GM21447 (cell line): ENCODE measurements around the gene STAP2.

Source experiments
- ATAC-seq: cut with Tn5 transposase; IDR thresholded peaks from one replicate; pipeline ENCODE4 v1.9.1; 2021; ENCODE audit not compliant: unreplicated experiment

STAP2 gene

DNA sequence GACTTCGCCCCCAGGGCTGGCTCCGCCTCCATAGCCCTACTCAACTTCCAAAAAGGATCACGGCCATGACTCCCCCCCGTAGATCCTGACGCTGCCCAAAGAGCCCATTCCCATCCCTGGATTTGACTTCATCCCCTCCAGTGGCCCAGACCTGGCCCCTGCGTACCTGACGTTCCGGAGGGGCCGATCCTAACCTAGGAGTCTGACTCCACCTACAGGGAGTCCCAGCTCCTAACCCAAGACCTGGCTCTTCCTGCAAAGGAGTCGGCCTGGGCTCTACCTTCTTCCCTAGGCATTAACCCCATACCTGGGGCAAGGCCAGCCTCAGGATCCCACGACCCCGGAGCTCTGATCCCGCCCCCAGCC lies 10.8 kb downstream of the STAP2 start:
- peak; percentile 10 for ATAC-seq

DNA sequence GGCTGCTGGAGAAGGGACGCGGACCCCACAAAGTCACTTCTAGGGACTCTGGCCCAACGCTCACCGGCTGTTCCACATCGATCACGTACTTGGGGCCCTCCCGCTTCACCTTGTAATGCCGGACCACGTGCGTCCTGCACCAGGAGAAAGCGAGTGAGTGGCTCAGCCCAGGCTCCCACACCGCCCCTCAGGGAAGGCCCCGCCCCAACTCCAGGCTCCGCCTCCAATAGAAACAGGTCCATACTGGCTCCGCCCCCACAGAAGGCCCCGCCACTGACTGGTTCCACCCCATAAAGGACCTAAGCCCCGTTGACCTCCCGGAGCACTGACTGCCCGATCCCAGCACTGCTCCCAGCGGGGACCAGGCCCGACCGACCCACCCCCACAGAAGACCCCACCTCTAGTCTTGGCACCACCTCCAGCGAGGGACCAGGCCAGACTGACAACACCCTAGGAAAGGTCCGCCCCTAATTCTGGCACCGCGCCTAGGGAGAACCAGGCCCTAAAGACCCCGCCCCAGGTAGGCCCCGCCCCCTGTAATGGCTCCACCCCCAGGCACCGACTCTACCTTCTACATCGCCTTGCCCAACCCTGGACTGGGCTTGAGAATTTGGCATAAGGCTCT lies 11.3 kb downstream of the STAP2 start:
- ATAC-seq, result no peak

DNA sequence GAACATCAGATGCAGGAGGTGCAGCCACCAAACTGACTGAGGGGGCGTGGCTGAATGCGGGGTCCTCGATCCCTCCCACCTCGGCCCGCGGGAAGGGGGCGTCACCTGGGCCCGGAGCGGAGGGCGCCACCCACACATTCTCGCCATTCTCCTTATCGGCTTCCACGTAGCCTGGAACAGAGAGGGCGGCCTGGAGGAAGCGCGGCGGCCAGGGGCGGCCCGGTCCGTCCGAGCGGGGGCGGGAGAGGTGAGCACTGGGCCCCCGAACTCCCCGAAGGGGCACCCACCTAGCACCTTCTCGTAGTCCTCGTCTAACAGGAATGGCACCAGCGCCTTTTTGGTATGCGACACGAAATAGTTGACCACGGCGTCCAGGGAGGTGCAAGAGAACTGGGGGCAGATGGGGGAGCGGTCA lies 11.8 kb downstream of the STAP2 start:
- ATAC-seq, result no peak

DNA sequence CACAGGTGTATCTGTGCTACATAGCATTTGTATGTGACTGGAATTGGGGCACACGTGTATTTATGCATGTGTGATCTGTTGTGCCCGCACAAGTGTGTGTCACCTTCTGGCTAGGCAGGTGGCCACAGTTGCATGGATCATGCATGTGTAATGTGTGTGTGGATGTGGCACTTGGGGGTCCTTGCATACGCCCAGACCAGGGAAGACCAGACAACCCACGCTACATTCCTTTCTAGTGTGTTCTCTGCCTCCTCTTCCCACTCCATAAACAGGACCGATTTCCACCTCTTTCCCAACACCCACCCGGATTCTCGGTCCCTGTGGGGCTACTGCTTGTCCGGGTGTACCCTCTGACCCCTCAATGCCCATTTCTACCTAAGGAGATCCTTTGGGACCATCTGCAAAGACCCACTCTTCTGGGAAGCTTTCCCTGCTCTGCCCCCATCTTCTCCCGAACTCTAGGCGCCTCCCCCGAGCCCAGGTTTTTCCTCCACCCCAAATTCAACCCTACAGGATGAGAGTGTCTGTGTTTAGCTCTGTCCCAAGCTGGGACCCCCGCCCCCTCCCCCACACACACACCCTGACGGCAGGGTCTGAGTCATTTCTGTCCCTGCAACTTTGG lies 12.3 kb downstream of the STAP2 start:
- ATAC-seq, result no peak

DNA sequence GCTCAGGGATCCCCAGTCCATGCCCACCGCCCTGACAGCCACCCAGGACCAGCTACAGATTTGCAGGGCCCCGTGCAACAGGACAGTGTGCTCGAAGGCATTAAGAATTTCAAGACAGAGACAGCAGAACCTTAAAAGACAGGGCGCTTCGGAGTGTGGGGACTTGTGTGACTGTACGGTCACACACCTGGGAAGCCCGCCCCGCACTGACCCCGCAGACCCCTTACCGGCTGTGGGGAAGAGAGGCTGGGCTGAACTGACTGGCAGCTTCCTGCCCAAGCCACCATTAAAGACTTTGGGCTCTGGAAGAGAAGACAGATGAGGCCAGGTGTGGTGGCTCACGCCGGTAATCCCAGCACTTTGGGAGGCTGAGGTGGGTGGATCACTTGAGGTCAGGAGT lies 14.4 kb downstream of the STAP2 start:
- no peak for ATAC-seq

DNA sequence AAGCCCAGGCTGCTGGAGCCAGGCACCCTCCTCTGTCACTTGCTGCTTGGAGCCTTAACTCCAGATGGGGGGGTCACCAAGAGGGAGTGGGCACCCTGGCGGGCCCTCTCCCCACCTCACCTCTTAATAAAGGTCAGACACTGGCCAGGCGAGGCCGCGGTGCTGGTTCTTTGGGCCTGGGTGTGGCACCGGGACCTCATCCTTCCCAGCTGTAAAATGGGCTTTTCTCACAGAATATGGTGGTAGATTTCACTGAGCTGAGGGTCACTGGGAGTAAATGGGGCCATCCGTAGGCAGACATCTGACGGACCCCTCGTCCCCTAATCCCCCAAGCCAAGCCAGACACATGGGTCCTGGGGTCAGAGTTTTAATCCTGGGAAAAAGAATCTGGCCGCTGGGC lies 14.9 kb downstream of the STAP2 start:
- ATAC-seq, result no peak

DNA sequence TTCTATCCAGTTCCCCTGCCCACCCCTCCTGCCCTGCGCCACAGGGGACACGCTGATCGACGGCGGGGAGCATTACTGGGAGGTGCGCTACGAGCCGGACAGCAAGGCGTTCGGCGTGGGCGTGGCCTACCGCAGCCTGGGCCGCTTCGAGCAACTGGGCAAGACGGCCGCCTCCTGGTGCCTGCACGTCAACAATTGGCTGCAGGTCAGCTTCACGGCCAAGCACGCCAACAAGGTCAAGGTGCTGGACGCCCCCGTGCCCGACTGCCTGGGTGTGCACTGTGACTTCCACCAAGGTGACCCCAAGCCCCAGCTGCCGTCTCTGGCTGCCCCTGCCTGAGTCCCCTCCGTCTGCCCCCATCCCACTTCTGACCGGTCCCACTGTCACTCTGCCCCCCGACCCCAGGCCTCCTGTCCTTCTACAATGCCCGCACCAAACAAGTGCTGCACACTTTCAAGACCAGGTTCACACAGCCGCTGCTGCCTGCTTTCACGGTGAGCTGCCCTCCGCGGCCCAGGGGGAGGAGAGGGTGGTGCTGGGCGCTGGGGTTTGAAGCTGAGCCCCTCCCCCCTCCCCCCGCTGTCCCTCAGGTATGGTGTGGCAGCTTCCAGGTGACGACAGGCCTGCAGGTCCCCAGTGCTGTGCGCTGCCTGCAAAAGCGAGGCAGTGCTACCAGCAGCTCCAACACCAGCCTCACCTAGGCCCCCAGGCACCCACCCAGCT lies 15.5 kb downstream of the STAP2 start:
- ATAC-seq, result no peak

DNA sequence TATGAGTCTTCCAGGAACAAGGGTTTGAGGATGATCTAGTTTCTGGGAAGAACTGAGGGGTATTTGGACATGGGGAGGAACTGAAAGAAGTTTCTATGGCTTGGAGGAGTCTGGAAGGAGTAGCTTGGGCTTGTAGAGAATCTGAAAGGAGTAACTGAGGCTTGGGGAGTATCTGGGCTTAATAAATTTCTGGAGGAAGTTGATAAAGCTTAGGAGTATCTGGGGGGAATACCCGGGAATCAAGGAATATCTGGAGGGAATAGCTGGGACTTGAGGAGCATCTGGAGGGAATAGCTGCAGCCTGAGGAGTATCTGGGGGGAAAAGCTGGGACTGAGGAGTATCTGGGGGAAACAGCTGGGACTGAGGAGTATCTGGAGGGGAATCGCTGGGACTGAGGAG lies 18.2 kb downstream of the STAP2 start:
- ATAC-seq, result no peak

DNA sequence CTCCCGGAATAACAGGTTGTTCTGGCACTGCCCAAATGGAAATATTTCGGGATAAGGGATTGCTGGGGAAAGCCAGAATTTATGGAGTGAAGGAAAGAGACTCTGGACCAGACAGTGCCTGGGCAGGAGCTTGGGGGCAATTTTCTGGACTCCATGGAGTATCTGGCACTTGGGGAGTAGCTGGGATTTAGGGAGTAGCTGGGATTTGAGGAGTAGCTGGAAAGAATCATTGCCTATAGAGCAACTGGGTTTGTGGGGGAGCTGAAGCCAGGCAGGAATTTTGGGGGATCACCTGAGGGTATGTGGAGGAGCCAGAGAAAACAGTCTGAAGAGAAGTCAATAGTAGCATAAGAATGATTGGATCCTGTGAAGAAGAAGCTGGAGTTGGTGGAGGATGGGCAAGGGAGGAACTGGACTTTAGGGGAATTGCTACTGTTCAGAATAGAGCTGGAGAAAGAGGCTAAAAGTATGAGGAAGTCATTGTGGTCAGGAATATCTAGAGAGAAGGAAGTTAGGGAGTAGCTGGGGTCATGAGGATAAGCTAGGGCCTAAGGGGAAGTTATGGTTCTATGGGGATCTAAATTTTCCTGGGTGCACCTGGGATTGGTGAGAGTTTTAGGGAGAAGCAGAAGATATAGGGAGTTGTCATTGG lies 19.4 kb downstream of the STAP2 start:
- ATAC-seq, result no peak

DNA sequence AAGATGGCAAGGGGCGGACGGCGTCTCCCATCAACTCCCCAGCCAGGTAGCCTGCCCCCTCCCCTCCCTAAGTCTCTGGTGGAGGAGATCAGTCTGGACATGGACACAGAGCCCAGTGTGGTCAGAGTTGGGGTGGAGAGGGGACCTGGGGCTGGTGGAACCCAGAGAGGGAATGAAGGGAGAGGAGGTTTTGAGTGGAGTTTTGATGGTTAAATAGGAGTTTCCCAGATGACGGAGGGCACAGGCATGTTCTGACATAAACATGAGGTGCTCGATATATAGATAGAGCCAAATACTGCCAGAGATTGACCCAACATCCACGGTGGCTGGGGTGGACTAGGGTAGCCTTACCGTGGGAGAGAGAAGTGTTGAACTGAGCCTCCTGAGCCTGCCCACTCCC lies 20.2 kb downstream of the STAP2 start:
- no peak for ATAC-seq

DNA sequence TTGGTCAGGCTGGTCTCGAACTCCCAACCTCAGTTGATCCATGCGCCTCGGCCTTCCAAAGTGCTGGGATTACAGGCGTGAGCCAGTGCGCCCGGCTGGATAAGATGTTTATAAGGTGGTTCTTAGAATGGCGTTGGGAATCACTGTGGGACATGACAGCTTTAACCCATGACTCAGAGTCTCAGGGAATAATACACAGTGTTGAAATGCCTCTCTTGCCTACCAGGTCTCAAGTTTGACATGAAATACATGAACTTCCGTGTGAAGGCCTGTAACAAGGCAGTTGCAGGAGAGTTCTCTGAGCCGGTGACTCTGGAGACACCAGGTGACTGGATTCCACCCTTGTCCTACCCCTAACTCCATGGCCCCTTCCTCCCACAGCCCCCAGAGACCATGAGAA lies 21.7 kb downstream of the STAP2 start:
- no peak for ATAC-seq

DNA sequence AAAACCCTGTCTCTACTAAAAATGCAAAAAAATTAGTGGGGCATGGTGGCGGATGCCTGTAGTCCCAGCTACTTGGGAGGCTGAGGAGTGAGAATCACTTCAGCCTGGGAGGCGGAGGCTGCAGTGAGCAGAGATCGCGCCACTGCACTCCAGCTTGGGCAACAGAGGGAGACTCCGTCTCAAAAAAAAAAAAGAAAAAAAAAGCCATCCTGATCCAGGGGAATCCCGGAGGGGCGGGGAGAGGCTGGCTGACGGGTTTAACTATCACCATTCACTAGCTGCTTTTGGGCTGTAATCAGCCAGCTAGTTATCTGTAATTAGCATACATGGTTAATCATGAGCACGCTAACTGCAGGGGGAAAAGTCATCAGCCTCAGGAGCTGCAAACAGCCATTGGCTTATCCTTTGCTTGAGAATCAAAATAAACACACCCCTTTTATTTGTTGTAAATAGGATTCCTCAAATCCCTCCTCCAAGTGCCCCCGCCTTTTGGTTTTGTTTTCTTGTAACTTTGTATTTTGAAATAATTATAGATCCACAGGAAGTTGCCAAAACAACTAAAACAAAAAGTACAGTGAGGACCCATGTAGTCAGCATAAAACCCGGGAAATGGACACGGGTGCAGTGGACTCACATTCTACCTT lies 24.7 kb downstream of the STAP2 start:
- no peak for ATAC-seq

DNA sequence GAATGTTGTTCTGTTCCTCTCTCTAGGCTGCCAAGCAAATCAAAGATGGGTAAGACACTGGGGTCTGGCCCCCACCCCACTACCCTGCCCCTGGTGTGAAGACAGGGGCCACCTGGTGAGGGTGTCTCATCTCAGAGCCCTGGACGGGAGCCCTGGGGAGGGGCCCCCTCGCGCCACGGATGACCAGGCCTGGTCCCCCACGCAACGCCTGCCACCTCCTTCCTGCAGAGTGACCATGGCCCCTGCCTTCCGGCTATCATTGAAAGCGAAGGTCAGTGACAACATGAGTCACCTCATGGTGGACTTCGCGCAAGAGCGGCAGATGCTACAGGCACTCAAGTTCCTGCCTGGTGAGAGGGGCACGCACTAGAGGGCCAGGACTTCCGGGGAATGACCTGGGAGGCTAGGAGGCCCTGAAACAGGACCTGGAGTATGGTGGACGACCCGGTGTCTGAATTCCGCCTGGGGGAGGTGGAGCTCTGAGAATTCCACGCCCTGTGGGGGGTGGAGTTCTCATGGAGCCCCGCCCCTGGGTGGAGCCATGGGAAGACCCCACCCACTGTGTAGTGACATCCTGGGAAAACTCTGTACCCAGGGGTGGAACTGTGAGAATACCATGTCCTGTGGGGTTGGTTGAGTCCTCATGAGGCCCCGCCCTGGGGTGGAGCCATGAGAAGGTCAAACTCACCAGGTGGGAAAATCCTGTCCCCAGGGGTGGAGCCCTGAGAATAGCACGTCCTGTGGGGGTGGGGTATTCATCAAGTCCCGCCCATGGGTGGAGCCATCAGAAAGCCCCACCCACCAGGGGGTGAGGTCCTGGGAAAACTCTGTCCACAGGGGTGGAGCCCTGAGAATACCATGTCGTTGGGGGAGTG lies 28.1 kb downstream of the STAP2 start:
- ATAC-seq, result no peak

DNA sequence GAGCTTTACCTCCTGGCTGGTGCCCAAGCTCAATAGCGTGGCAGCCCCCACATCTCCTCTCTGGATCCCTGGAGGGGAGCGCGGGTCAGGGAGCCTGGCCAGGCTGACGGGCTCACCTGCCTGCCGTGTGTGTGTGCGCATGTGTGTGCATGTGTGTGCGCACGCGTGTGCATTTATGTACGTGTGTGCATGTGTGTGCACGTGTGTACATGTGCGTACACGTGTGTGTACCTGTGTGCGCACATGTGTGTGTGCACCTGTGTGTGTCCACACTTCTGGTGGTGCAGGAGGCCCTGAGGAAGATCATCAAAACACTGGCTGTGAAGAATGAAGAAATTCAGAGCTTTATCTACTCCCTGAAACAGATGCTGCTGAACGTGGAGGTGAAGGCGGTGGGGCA lies 33.0 kb downstream of the STAP2 start:
- no peak for ATAC-seq

DNA sequence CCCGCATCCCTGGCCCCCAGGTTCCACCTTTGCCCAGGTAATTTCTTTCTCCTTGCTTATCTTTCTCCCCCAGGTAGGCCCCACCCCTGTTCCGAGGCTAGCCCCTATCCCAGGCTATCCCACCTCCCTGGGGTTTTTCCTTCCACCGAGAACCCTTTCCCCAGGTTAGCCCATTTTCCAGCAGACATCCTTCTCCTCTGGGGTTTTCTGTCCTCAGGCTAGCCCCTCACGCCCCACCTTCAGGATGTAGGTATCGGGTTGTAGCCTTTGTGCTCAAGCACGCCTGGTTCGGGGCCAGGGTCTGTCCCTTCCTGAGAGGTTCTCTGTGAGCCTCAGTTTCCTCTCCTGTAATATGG lies 33.4 kb downstream of the STAP2 start:
- ATAC-seq, result no peak

DNA sequence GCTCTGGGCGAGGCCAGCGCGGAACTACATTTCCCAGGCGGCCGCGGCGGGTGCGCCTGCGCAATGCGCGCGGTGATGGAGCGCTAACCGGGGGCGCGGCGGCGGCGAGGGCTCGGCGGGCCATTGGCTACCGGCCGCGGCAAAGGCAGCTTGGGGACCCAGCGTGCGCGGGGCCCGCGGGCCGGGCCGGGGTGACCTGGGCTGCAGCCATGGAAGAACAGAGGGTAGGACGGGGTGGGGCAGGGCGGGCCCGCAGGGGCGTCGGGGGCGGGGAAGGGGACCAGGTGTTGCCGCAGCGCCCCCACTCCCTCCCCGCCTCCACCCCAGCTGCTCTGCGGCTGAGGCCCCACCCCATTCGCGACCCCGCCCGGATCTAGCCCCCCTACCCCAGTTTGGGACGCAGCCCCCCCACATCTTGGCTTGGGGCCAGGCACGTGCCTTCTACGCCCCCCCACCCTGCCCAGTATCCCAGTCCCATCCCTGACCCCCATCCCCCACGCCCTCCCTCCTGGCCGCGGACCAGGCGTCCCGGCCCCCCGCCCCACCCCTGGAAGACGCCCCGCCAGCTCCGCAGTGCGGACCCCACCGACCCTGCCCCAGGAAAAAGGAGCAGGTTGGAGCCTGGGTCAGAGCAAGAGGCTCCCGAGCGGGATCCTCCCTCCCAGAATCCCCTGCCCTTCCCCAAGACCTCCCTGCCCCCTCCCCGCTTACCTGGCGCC lies 33.9 kb downstream of the STAP2 start, which contains the start of gene FSD1:
Gene FSD1, plus strand, starts transcription at position 61 of the 719 bp plus-strand sequence. Its CDS starts 149 bp downstream, at position 210.
- no peak for ATAC-seq

DNA sequence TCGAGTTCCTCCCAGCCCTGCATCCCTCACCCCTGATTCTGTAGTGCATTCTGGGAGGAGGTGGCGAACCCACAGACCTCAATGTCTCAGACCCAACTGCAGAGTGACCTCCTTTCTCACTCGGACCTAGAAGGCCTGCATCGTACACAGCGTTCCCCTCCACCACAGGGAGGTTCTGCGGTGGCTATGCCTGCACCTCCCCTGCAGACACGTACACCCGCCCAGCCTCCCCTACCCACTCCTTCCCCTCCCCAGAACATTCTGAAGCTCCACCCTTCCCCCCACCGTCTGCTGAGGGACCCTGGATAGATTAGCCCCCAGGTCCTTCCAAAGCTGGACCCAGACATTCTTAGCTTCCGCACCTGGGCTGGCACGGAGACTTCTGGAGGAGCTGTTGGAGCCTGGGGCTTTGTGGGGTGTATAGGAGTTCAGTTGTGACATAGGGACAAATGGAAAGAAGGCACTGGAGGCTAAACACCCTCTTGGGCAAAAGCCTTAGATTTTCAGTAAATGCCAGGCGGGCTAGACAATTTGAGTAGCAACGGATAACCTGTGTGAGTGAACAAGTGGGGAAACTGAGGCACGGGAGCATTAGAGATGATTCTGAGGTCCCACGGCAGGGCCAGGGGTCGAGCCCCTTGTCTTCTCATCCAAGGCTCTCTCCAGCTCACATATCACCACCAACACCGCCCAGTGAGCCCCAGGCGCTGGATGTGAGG lies 34.6 kb downstream of the STAP2 start:
- ATAC-seq, result no peak

DNA sequence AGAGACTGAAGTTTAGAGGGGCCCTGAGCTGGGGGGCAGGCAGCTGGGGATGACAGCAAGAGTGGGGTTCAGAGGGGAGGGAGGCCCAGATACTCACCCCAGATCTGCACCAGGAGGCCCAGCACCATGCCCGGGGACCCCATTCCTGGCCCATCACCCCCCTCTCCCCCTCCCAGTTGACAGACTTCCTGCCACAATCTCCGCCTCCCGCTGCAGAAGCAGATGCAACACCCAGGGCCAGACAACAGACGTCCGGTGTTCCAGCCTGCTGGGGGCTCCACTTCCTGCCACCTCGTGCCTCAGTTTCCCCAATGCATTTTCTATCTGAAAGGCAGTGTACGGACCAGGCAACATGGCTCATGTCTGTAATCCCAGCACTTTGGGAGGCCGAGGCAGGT lies 36.4 kb downstream of the STAP2 start, which contains the start of gene TMIGD2:
Gene TMIGD2, minus strand, starts transcription at position 147 of the 398 bp plus-strand sequence. Its CDS starts 4 bp downstream, at position 143.
- ATAC-seq, result no peak

DNA sequence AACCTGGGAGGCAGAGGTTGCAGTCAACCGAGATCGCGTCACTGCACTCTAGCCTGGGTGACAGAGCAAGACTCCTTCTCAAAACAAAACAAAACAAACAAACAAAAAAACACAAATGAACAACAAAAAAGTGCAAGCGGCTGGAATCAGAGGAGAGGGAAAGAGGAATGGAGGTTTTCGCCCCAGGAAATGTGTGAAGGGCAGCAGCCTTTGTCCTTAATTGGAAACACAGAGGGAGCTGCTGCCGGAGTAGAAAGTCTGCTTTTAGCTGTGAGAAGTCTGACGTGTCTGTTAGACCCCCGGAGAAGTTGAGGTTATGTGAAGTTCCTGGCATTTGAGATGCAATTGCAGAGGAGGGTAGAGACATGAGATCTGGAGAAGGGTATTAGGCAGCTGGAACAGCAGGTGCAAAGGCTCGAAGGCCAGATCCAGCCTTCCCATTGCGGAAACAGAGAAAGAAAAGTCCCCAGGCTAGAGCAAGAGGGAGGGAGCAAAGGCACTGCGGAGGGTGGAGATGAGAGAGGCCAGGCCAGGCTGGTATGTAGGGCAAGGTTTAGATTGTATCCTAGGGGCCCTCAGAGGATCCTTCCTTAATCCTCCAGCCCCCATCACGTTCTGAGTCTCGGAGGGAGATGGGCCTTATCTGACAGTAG lies 36.9 kb downstream of the STAP2 start:
- ATAC-seq, result no peak
